HUES6 (cell line): Measurements from ENCODE around the gene NEK11.

Source experiments
- H3K27ac ChIP-seq: 2 replicates; pipeline ENCODE4 v1.7.0; 2013; ENCODE audit warnings: low read depth, mild to moderate bottlenecking, low read length, inconsistent platforms
- H3K27me3 ChIP-seq: 2 replicates; pipeline ENCODE4 v1.6.1; 2013; ENCODE audit warnings: low read length; ENCODE audit not compliant: control insufficient read depth, insufficient read depth
- H3K36me3 ChIP-seq: 2 replicates; pipeline ENCODE4 v1.6.1; 2013; ENCODE audit warnings: low read length; ENCODE audit not compliant: control insufficient read depth, insufficient read depth
- H3K4me1 ChIP-seq: 2 replicates; pipeline ENCODE4 v1.6.1; 2013; ENCODE audit warnings: low read length; ENCODE audit not compliant: control insufficient read depth, insufficient read depth
- H3K4me3 ChIP-seq: 2 replicates; pipeline ENCODE4 v1.5.1; 2013; ENCODE audit warnings: low read depth, low read length
- H3K9ac ChIP-seq: one replicate; pipeline ENCODE4 v1.6.1; 2013; ENCODE audit warnings: mild to moderate bottlenecking, low read length
- H3K9me3 ChIP-seq: 2 replicates; pipeline ENCODE4 v1.6.1; 2013; ENCODE audit warnings: low read depth, low read length; ENCODE audit not compliant: control insufficient read depth, insufficient read depth

Gene NEK11

DNA sequence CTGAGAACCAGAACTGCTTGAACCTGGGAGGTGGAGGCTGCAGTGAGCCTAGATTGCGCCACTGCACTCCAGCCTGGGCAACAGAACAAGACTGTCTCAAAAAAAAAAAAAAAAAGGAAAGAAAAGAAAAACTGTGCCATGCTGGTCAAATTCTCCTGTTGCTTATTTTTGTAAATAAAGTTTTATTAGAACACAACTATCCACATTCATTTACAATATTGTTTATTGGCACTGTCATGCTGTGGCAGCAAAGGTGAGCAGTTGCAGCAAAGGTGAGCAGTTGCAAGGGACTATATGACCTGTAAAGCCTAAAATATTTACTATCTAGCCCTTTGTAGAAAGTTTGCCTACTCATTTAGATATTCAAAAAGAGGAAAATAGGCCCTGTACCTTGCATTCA lies 18.4 kb upstream of the NEK11 start:
- Histone ChIP-seq H3K27me3 (no peaks in the 10 kb centered on the region), H3K9ac (no peak overlapping the region), H3K9me3 (no peaks in the 10 kb centered on the region), H3K27ac (no peak overlapping the region), H3K4me1 (no peaks in the 10 kb centered on the region), H3K36me3 (peaks cover 43% of the 10 kb centered on the region), H3K4me3 (no peak overlapping the region)

DNA sequence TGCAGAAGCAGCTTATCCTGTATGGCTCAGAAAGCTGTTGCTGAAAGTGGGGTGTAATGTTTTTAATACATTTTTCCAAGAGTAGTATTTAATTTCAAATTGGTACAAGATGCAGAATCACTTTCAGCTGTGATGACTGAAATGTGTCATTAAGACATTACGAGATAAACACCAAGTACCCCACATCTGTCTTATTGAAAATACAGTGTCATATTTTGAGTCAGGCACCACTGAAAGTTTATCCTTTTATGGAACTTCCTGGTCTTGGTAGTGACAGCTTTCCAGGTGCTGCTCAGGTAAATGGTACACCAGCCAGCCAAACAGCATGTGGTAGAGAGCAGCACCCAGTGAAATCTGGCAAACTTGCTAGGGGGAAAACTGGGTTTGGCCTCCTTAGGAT lies 17.0 kb upstream of the NEK11 start:
- Histone ChIP-seq H3K36me3 (peaks cover 45% of the 10 kb centered on the region), H3K4me1 (no peaks in the 10 kb centered on the region), H3K27me3 (no peaks in the 10 kb centered on the region), H3K9me3 (no peaks in the 10 kb centered on the region), H3K4me3 (no peak overlapping the region), H3K9ac (no peak overlapping the region), H3K27ac (no peak overlapping the region)

DNA sequence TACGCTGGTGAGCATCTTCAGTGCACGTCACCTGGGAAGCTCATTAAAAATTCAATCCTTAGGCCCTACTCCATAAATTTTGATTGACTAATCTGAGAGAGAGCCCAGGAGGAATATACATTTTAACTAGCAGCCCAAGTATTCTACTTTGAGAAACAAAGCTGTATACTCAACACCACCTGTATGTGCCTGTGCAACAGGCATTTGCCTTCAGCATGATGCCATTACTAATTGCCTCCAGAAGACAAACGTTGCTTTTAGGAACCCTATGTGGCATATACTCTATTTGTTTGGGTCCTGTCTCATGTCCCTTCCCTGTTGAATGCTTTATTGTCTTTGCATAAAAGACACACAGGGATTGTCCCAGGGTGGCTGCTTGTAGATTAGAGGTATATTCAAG lies 7.7 kb upstream of the NEK11 start:
- H3K9ac ChIP-seq = no peak overlapping the region
- no peak overlapping the region for H3K27ac ChIP-seq
- no peaks in the 10 kb centered on the region for H3K27me3 ChIP-seq
- 0 out of 2 replicates have a peak, but pooled peaks cover 4% of the 10 kb centered on the region for H3K4me1 ChIP-seq
- peaks cover 30% of the 10 kb centered on the region for H3K36me3 ChIP-seq
- no peaks in the 10 kb centered on the region for H3K9me3 ChIP-seq
- no peak overlapping the region for H3K4me3 ChIP-seq

GRCh38 chr3:131020122-131020693 lies 6.5 kb upstream of the NEK11 start:
- Histone ChIP-seq H3K27ac (no peak overlapping the region), H3K36me3 (peaks cover 27% of the 10 kb centered on the region), H3K9ac (no peak overlapping the region), H3K4me3 (no peak overlapping the region), H3K9me3 (no peaks in the 10 kb centered on the region), H3K4me1 (0 out of 2 replicates have a peak, but pooled peaks cover 4% of the 10 kb centered on the region), H3K27me3 (no peaks in the 10 kb centered on the region)

DNA sequence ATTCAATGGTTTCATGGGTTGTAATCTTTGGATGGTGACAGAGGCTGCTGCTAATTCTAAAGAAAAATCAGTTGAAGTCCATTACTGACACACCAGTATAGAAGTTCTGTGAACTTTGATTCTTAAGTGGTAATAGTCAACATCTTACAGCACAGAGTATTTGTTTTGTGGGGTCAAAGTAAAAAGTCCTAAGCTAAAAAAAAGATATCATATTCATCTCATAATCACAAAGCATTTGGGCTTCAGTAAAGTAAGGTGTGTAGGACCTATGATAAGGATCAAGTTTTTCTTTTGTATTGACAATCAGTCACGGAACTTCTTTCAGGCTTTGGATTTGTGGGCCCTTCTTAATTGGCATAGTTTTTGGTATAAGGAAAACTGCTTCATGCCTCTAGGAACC lies 1.1 kb upstream of the NEK11 start:
- Histone ChIP-seq H3K27ac (no peak overlapping the region), H3K9ac (no peak overlapping the region), H3K4me3 (peak overlapping the region; percentile 82; the same call in 1 of the 2 replicates), H3K36me3 (peaks cover 5% of the 10 kb centered on the region; the same call in 1 of the 2 replicates), H3K4me1 (no peaks in the 10 kb centered on the region; the same call in 1 of the 2 replicates), H3K9me3 (no peaks in the 10 kb centered on the region), H3K27me3 (no peaks in the 10 kb centered on the region)

- Histone ChIP-seq H3K36me3 (no peaks in the 10 kb centered on the region; the same call in 1 of the 2 replicates), H3K27me3 (no peaks in the 10 kb centered on the region), H3K4me1 (no peaks in the 10 kb centered on the region; the same call in 1 of the 2 replicates), H3K4me3 (no peak overlapping the region), H3K9me3 (no peaks in the 10 kb centered on the region), H3K9ac (no peak overlapping the region), H3K27ac (no peak overlapping the region)
These were observed 2.2 kb downstream of the NEK11 start for GRCh38 chr3:131028844-131029243.

- Histone ChIP-seq H3K27me3 (no peaks in the 10 kb centered on the region), H3K27ac (no peak overlapping the region), H3K9ac (no peak overlapping the region), H3K4me1 (no peaks in the 10 kb centered on the region; the same call in 1 of the 2 replicates), H3K36me3 (no peaks in the 10 kb centered on the region), H3K9me3 (no peaks in the 10 kb centered on the region), H3K4me3 (no peak overlapping the region)
These were observed 5.0 kb downstream of the NEK11 start for GRCh38 chr3:131031660-131032059.

- Histone ChIP-seq H3K27ac (no peak overlapping the region), H3K9me3 (no peaks in the 10 kb centered on the region), H3K27me3 (no peaks in the 10 kb centered on the region), H3K4me3 (no peak overlapping the region), H3K36me3 (no peaks in the 10 kb centered on the region), H3K4me1 (no peaks in the 10 kb centered on the region), H3K9ac (no peak overlapping the region)
These were observed 6.9 kb downstream of the NEK11 start for GRCh38 chr3:131033480-131034080.

DNA sequence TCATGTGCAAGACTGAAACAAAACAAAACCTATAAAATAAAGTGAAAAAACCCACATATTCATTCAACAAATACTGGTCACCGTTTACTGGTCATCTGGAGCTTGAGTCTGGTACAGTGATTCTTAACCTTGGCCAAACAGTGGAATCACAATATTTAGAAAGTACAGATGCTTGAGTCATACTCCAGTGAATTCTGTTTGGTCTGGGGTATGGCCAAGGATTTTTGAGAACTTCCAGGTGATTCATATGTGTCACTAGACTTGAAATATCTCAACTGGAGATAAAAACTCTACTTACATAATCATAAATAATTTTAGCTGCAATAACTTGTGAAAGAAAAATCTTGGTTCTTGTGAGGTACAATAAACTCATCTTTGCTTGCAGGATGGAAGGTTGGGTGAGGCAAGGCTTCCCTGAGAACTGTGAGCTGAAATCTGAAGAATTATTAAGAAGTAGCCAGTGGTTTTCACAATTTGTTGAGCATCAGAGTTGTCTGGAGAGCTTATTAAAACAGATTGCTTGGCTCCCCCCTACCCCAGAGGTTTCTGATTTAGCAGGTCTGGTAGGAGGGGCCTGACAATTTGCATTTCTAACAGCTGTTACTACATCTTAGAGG lies 9.6 kb downstream of the NEK11 start:
- Histone ChIP-seq H3K27me3 (no peaks in the 10 kb centered on the region), H3K4me1 (no peaks in the 10 kb centered on the region), H3K27ac (no peak overlapping the region), H3K9ac (no peak overlapping the region), H3K9me3 (no peaks in the 10 kb centered on the region), H3K4me3 (no peak overlapping the region), H3K36me3 (no peaks in the 10 kb centered on the region)

- H3K27me3 ChIP-seq = no peaks in the 10 kb centered on the region
- no peaks in the 10 kb centered on the region for H3K36me3 ChIP-seq
- peaks cover 2% of the 10 kb centered on the region; the same call in 1 of the 2 replicates for H3K4me1 ChIP-seq
- H3K9ac ChIP-seq = no peak overlapping the region
- no peak overlapping the region for H3K27ac ChIP-seq
- H3K9me3 ChIP-seq = no peaks in the 10 kb centered on the region
- H3K4me3 ChIP-seq = no peak overlapping the region
These were observed 10.3 kb downstream of the NEK11 start for GRCh38 chr3:131036986-131037385.

- Histone ChIP-seq H3K27ac (no peak overlapping the region), H3K36me3 (no peaks in the 10 kb centered on the region), H3K4me3 (no peak overlapping the region), H3K4me1 (peaks cover 2% of the 10 kb centered on the region; the same call in 1 of the 2 replicates), H3K9ac (no peak overlapping the region), H3K9me3 (no peaks in the 10 kb centered on the region), H3K27me3 (no peaks in the 10 kb centered on the region)
These were observed 11.6 kb downstream of the NEK11 start for GRCh38 chr3:131038326-131038725.
